ENCODE data around the gene C1orf226. TPM values are rescaled to one million over a fixed set of nuclear protein-coding genes. Genes with fewer than 3 reads are reported as not detected.

The C1orf226 gene
- total RNA-seq, 2 donors from 2014 or later: 1.3 to 4.0 TPM

- no peak for TF ChIP-seq POLR2A (IDR thresholded peaks at IDR 0.05)
- TF ChIP-seq, protein P1, sequence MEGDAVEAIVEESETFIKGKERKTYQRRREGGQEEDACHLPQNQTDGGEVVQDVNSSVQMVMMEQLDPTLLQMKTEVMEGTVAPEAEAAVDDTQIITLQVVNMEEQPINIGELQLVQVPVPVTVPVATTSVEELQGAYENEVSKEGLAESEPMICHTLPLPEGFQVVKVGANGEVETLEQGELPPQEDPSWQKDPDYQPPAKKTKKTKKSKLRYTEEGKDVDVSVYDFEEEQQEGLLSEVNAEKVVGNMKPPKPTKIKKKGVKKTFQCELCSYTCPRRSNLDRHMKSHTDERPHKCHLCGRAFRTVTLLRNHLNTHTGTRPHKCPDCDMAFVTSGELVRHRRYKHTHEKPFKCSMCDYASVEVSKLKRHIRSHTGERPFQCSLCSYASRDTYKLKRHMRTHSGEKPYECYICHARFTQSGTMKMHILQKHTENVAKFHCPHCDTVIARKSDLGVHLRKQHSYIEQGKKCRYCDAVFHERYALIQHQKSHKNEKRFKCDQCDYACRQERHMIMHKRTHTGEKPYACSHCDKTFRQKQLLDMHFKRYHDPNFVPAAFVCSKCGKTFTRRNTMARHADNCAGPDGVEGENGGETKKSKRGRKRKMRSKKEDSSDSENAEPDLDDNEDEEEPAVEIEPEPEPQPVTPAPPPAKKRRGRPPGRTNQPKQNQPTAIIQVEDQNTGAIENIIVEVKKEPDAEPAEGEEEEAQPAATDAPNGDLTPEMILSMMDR (IDR thresholded peaks at IDR 0.05): no peak
- H3K4me3 ChIP-seq: no peak overlapping the region
- peaks cover 0 to 2% of the 10 kb centered on the region in 2 donors for H3K36me3 ChIP-seq (replicated peaks in 1 of 2; ENCODE audit: insufficient read depth in 1 of 2, low read depth in 2 of 2)
- H3K9me3 ChIP-seq: no peaks in the 10 kb centered on the region
- no peaks in the 10 kb centered on the region for H3K4me1 ChIP-seq
- intact Hi-C loops (cut with DNase I): no loop called here
- ATAC-seq (no peak), DNase-seq (no peak)
- no peaks in the 10 kb centered on the region for H3K27me3 ChIP-seq
- WGBS, 2 donors: 86 to 89% methylated on average over 10 of the region's 10 CpGs
- H3K27ac ChIP-seq: no peak overlapping the region
These were observed 13.8 kb upstream of the C1orf226 start for GRCh38 chr1:162367772-162368171.

DNA sequence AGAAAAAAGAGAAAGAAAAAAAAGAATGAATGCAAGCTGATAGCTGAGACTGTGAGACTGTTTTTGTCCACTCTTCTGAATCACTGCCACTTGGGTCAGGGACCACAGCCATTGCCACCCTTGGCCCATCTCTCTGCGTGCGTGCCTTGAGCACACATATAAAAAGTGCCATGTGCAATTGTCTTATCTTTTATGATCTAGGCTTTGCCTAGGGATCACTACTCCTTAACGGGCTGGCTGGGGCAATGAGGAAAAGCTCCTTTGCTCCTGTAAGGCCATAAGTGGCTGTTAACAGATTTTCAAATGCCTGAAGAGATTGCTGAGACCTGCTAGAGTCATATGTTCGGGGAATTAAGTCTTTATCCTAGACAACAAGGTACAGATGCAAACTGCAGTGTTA, 13.1 kb upstream of the C1orf226 start:
- 88 to 94% methylated on average over 3 to 4 of the region's 4 CpGs for WGBS, 2 donors
- TF ChIP-seq, protein P1 (IDR thresholded peaks at IDR 0.05): no peak
- TF ChIP-seq POLR2A (IDR thresholded peaks at IDR 0.05): no peak

DNA sequence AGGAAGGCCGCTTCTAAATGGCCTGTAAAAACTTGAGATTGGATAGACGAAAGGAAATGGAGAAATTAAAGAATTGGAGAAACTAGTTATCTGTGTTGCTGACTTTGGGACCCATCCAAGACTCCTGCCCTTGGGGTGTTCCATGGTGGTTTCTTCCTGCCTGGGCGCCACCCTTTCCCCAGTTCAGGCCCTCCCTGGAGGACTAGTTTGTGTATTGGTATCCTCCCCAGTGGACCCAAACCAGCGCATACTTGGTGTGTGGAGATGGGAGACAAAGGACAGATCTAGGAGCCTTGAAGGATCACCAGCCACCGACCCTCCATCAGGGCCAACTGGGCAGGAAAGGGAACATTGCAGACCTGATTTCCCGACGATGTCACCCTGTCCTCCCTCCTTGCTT, 12.0 kb upstream of the C1orf226 start:
- WGBS, 2 donors: 91 to 95% methylated on average over 7 of the region's 7 CpGs
- no peak for DNase-seq
- H3K27ac ChIP-seq: no peak overlapping the region
- H3K4me3 ChIP-seq: no peak overlapping the region
- H3K4me1 ChIP-seq: no peaks in the 10 kb centered on the region
- intact Hi-C loops (cut with DNase I): no loop called here
- no peaks in the 10 kb centered on the region for H3K9me3 ChIP-seq
- ATAC-seq: no peak
- TF ChIP-seq, protein P1 (IDR thresholded peaks at IDR 0.05): no peak
- no peak for TF ChIP-seq POLR2A (IDR thresholded peaks at IDR 0.05)
- H3K27me3 ChIP-seq: no peaks in the 10 kb centered on the region
- H3K36me3 ChIP-seq (replicated peaks in 1 of 2; ENCODE audit: insufficient read depth in 1 of 2, low read depth in 2 of 2): peaks cover 0 to 2% of the 10 kb centered on the region in 2 donors

More for the DNA sequence above, 13.1 kb upstream of the C1orf226 start:
- ATAC-seq (no peak), DNase-seq (no peak)
- no peaks in the 10 kb centered on the region for H3K9me3 ChIP-seq
- H3K27me3 ChIP-seq: no peaks in the 10 kb centered on the region
- H3K4me3 ChIP-seq: no peak overlapping the region
- no peak overlapping the region for H3K27ac ChIP-seq
- intact Hi-C loops (cut with DNase I): no loop called here
- H3K36me3 ChIP-seq (replicated peaks in 1 of 2; ENCODE audit: insufficient read depth in 1 of 2, low read depth in 2 of 2): peaks cover 0 to 2% of the 10 kb centered on the region in 2 donors
- H3K4me1 ChIP-seq: no peaks in the 10 kb centered on the region

GRCh38 chr1:162370161-162370560, 11.4 kb upstream of the C1orf226 start:
- intact Hi-C loops (cut with DNase I): no loop called here
- DNase-seq (no peak), ATAC-seq (no peak)
- Histone ChIP-seq H3K4me1 (no peaks in the 10 kb centered on the region), H3K27ac (no peak overlapping the region), H3K36me3 (replicated peaks in 1 of 2; ENCODE audit: insufficient read depth in 1 of 2, low read depth in 2 of 2) (peaks cover 0 to 2% of the 10 kb centered on the region in 2 donors), H3K4me3 (no peak overlapping the region), H3K9me3 (no peaks in the 10 kb centered on the region), H3K27me3 (no peaks in the 10 kb centered on the region)
- WGBS, 2 donors: 93 to 100% methylated on average over 1 of the region's 1 CpG
- TF ChIP-seq POLR2A (IDR thresholded peaks at IDR 0.05): no peak
- TF ChIP-seq, protein P1 (IDR thresholded peaks at IDR 0.05): no peak

DNA sequence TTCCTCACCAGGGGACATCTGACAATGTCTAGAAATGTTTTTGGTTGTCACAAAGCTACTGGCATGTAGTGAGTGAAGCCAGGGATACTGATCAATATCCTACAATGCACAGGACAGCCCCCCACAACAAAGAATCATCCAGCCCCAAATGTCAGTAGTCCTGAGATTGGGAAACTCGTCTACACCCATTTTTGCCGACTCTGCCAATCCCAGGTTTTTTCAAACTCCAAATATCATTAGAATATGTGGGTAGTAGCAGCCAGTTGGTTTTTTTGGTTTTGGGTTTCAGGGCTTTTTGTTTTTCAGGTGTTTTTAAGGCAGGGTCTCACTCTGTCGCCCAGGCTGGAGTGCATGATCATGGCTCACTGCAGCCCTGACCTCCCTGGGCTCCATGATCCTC, 10.8 kb upstream of the C1orf226 start:
- intact Hi-C loops (cut with DNase I): no loop called here
- Histone ChIP-seq H3K27ac (no peak overlapping the region), H3K4me1 (no peaks in the 10 kb centered on the region), H3K36me3 (replicated peaks in 1 of 2; ENCODE audit: insufficient read depth in 1 of 2, low read depth in 2 of 2) (peaks cover 0 to 2% of the 10 kb centered on the region in 2 donors), H3K4me3 (no peak overlapping the region), H3K9me3 (no peaks in the 10 kb centered on the region), H3K27me3 (no peaks in the 10 kb centered on the region)
- 85 to 97% methylated on average over 3 of the region's 3 CpGs for WGBS, 2 donors
- no peak for DNase-seq
- ATAC-seq: no peak
- TF ChIP-seq, protein P1 (IDR thresholded peaks at IDR 0.05): no peak
- no peak for TF ChIP-seq POLR2A (IDR thresholded peaks at IDR 0.05)
